GM21619 (cell line): Measurements from ENCODE around the gene CCDC30.

Source experiments
- ATAC-seq: cut with Tn5 transposase; IDR thresholded peaks from one replicate; pipeline ENCODE4 v1.9.1; 2021; ENCODE audit not compliant: unreplicated experiment

CCDC30 gene

DNA sequence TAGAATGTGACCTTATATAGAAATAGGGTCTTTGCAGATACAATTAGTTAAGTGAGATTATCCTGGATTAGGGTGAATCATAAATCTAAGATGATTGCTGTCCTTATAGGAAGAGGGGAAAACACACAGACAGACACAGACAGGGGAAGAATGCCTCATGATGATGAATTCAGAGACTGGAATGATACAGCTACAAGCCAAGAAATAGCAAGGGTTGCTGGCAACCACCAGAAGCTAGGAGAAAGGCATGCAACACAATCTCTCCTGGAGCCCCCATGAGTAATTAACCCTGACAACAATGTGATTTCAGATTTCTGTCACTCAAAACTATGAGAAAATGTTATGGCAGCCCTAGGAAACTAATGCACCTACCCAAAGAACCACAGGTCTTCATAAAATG lies 176.0 kb downstream of the CCDC30 start:
- no peak for ATAC-seq

- ATAC-seq, result no peak
Measured at GRCh38 chr1:42646056-42646455, 183.0 kb downstream of the CCDC30 start.

GRCh38 chr1:42657201-42657600 lies 194.1 kb downstream of the CCDC30 start:
- ATAC-seq, result no peak

- peak; percentile 97 for ATAC-seq
Measured at GRCh38 chr1:42657981-42658876, 195.1 kb downstream of the CCDC30 start, which contains the start of gene PPIH. Gene PPIH, plus strand, starts transcription at chr1:42658423. Its CDS starts 24 bp downstream, at chr1:42658447.

GRCh38 chr1:42658877-42659337 lies 195.8 kb downstream of the CCDC30 start:
- ATAC-seq, result no peak

GRCh38 chr1:42660907-42661500 lies 197.9 kb downstream of the CCDC30 start:
- ATAC-seq, result no peak

GRCh38 chr1:42669936-42670335 lies 206.8 kb downstream of the CCDC30 start:
- ATAC-seq, result no peak

DNA sequence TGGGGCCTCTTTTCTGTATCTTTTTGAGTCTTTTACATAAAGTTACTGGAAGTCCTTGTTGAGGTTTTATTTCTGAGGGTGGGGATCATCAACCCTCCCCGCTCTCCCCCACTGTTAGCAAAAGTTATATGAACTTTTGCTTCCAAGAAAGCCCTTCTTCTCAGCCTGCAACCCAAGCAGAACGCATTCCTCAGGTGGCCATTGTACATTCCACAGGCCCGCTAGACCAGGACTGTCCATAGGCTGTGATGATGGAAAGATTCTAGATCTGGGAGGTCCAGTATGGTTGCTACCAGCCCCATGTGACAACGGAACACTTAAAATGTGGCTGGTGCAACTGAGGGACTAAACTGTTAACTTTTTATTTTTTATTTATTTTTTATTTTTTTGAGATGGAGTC lies 207.3 kb downstream of the CCDC30 start:
- no peak for ATAC-seq

- ATAC-seq, result no peak
Measured at GRCh38 chr1:42674214-42674613, 211.1 kb downstream of the CCDC30 start.

DNA sequence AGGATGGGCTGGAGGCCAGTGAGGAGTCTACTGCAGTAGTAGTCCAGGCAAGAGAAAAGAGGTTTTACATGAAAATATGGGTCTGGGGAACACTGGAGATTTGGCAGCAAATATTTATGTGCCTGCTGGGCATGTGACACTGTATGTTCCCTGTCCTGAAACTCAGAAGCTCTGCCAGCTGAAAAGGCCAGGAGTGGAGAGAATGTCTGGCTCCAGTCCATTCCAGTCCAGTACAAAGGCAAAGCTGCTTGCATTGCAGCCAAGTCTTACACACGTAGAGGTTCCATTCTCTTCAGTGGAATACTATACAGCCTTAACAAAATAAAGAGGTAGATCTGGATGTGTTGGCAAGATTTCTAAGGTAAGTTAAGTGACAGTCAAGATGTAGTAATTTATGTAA lies 211.6 kb downstream of the CCDC30 start:
- no peak for ATAC-seq

DNA sequence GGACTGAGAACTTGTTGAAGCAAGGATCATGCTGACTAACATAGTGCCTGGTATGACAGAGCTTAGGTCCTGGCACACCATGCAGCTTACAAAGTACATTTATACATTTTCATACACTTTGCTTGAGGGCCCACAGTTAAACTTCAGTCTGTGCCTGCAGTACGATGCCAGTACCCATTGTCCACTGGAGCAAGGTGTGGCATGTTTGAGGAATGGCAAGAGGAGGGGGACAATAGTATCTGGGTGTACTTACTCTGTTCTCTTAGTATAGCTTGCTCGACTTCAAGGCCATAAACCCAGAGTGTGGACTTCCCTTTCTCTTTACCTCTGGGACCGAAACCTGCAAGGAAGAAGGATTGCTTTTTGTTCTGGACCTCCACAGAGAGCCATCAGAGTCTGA lies 212.4 kb downstream of the CCDC30 start:
- ATAC-seq, result no peak

GRCh38 chr1:42676534-42677087 lies 213.5 kb downstream of the CCDC30 start:
- ATAC-seq, result no peak

DNA sequence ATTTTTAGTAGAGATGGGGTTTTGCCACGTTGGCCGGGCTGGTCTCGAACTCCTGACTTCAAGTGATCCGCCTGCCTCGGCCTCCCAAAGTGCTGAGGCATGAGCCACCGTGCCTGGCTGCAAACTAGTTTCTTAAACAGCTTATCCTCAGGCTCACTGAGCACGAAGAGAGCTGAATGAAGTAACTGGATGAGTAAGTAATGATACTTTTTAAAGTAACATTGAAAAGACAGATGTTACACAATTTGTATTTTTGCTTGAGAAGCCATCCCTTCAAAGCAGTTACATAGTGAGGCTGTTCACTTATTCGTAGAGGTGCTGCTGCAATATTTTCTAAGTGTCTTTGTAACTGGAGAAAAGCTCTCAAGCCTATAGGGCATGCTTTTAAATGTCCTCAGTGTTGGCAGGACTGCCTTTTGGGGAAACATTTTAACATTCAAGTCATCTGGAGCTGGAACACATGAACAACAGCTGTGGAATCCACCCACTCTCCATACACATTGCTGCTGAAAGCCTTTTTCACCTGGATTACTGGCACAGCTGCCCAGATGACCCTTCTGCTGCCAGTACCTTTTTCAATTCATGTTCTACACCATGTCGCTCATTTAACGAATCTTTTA lies 216.4 kb downstream of the CCDC30 start:
- ATAC-seq, result no peak

GRCh38 chr1:42680055-42680454 lies 217.0 kb downstream of the CCDC30 start:
- ATAC-seq, result no peak

GRCh38 chr1:42680921-42681683 lies 218.0 kb downstream of the CCDC30 start:
- no peak for ATAC-seq

DNA sequence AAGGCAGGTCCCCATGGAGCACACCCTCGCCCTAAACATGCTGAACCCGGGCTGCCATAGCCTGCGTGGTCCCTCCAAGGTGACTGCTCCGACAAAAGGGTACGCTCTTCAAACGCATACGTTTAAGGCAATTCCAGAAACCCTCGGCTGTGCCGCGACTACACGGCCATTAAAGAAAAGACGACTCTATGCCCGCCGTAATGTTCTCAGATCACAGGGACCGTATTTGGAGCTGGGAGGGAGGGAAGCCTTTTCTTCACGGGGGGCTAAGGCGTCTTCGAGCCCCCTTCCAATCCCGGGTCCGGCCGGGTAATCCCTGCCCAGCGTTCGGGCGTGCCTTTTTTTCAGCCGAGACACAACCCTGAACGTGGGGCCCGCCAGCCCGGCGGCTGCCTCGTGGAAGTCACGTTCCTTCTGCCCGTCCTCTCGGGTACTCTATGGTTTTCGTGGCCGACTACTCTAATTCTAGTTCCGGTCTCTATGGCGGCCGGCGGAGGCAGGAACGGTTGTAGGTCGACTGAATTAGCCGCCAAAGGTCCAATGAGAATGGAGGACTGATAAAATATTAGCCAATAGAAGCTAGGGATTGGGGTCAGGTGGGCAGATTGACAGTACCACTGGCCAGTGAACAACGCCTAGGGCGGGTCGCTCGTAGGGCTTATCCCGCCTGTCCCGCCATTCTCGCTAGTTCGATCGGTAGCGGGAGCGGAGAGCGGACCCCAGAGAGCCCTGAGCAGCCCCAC lies 218.8 kb downstream of the CCDC30 start, which contains the start of gene YBX1:
Gene YBX1 (plus strand): TSS at position 678 of the 743 bp plus-strand sequence. CDS start 148 bp downstream, outside the sequence.
- ATAC-seq, result peak; percentile 84

- peak; percentile 17 for ATAC-seq
Measured at GRCh38 chr1:42682484-42682738, 219.3 kb downstream of the CCDC30 start.

- peak; percentile 43 for ATAC-seq
Measured at GRCh38 chr1:42682739-42683531, 219.8 kb downstream of the CCDC30 start.

- ATAC-seq, result no peak
Measured at GRCh38 chr1:42684139-42684538, 221.1 kb downstream of the CCDC30 start.
